K562 (cell line): ENCODE data around the gene AAGAB. TPM values are rescaled to one million over a fixed set of nuclear protein-coding genes. Genes with fewer than 3 reads are reported as not detected.

Experiments used
- CCAR2 ChIP-seq: fragments of 200-400 bp; formaldehyde crosslinking; IDR thresholded peaks from 2 replicates; pipeline ENCODE4 v1.6.1; 2017; ENCODE audit warnings: mild to moderate bottlenecking, low read depth, low read length
- JUN ChIP-seq, 2 experiments: sonication (generic) in 1 of 2; formaldehyde crosslinking in 1 of 2; IDR thresholded peaks; 2 replicates each; pipeline versions ENCODE4 v1.6.1 to v1.8.0; 2012 to 2022; ENCODE audit warnings: borderline replicate concordance in 2 of 2, mild to moderate bottlenecking in 2 of 2, improper control_type of control experiment in 1 of 2, low read depth in 1 of 2, low read length in 1 of 2, missing genetic modification reagents in 1 of 2
- MXI1 ChIP-seq: IDR thresholded peaks from 2 replicates; pipeline ENCODE4 v1.6.1; 2011; ENCODE audit warnings: low read depth, mild to moderate bottlenecking, improper control_type of control experiment, low read length
- NFIC ChIP-seq: fragments of 450-650 bp; IDR thresholded peaks from 2 replicates; pipeline ENCODE4 v1.6.1; 2017; ENCODE audit warnings: mild to moderate bottlenecking, inconsistent platforms
- RB1 ChIP-seq: fragments of 450-650 bp; IDR thresholded peaks from 2 replicates; pipeline ENCODE4 v1.6.1; 2017; ENCODE audit warnings: low read depth, mild to moderate bottlenecking
- SOX6 ChIP-seq: fragments of 450-650 bp; IDR thresholded peaks from 2 replicates; pipeline ENCODE4 v1.6.1; 2014; ENCODE audit warnings: mild to moderate bottlenecking
- ZNF76 ChIP-seq: fragments of 250-450 bp; sonication (Bioruptor Pico); IDR thresholded peaks from 2 replicates; pipeline ENCODE4 v1.4.0; 2020; ENCODE audit warnings: mild to moderate bottlenecking, moderate library complexity, borderline replicate concordance
- polyA plus RNA-seq, 8 experiments: library from polyadenylated mRNA; depleted of rRNA in 4 of 8; stranded (reverse) in 5 of 8; unstranded in 3 of 8; fragments of >200 nt; fragmentation: Nextera tagmentation in 2 of 8; fragmentation: Illumina TruSeq in 1 of 8; extraction: Ambion mirVana in 2 of 8; extraction: Trizol in 1 of 8; gene quantifications; 2 replicates each; pipeline versions ENCODE4 v1.2.1 to v1.2.3, GENCODE V29; 2011 to 2014; ENCODE audit warnings: inconsistent platforms in 1 of 8, missing spikeins in 1 of 8
- total RNA-seq, 7 experiments: library from RNA; depleted of rRNA in 6 of 7; stranded (reverse); fragments of >200 nt in 6 of 7; fragmentation: Illumina TruSeq in 2 of 7; extraction: Trizol in 2 of 7; gene quantifications; 2 replicates each; pipeline versions ENCODE4 v1.2.1 to v1.2.3, GENCODE V29; 2011 to 2021; ENCODE audit warnings: low replicate concordance in 1 of 7
- TF ChIP-seq, protein P1 (sequence below): sonication (generic); formaldehyde crosslinking; IDR thresholded peaks from 2 replicates; pipeline ENCODE4 v1.8.0; 2022; ENCODE audit warnings: missing genetic modification reagents, mild to moderate bottlenecking, borderline replicate concordance
- TF ChIP-seq, protein P2 (sequence below): fragments of 250-450 bp; sonication (Bioruptor Pico); IDR thresholded peaks from 2 replicates; pipeline ENCODE4 v1.8.0; 2022; ENCODE audit warnings: inconsistent platforms, mild to moderate bottlenecking, moderate library complexity, borderline replicate concordance
- TF ChIP-seq, protein P3 (sequence below): fragments of 450-650 bp; IDR thresholded peaks from one replicate; pipeline ENCODE4 v1.6.1; 2018; ENCODE audit warnings: mild to moderate bottlenecking, moderate library complexity; ENCODE audit not compliant: partially characterized antibody
- TF ChIP-seq, protein P4 (sequence below), 2 experiments: fragments of 450-650 bp; IDR thresholded peaks; 2 replicates each; pipeline ENCODE4 v1.6.1; 2016; ENCODE audit warnings: mild to moderate bottlenecking in 2 of 2, borderline replicate concordance in 1 of 2, low read depth in 1 of 2, moderate library complexity in 1 of 2

Gene AAGAB
- total and polyA plus RNA-seq, 9 of the 15 experiments (the other 6 are each of a cell fraction or from before 2014, with no cell fraction given), result 17.8 to 109 (median 58.3) TPM

DNA sequence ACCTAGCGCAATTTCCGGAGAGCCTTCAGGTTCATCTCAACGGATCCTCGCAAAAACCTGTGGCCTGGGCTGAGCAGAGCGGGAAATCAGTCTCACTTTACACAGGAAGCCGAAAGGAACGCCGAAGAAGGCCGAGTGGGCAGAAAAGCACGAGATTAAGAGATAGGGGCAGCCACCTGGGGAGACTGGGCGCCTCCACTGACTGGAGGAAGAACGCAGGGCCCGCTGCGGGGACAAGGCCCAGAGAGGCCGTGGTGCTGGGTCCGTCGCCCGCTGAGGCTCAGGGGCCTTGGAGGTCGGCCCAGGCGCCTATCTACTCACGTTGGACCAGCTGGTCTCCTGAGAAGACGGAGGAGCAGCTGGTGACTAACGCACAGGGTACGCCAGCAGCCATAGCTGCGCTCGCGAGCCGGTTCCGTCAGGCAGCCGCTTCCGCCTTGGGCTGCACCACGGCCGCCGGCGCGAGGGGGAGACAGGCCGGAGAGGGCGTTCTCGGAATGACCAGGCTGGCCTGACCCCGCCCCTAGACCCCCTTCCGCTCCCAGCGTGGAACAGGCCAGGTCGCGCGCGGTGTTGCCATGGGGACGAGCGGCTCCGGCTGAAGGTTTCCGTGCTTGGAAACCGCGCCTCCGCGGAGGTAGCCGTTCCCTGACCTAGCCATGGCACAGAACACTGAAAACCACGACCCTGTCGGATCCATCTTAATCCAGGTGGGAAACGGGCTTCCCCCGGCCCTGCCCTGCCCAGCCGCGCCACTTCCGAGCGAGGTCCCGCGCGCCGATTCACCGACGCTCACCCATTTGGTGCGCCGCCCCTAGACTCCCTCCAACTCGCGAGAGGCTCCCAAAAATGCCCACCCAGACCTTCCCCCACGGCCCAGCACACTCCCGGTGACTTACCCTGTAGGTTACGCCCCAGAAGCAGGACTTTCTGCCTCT is at the start of gene AAGAB, which contains the start of gene IQCH (continued):
- TF ChIP-seq JUN (IDR thresholded peaks at IDR 0.05; ENCODE audit: borderline replicate concordance, low read depth, low read length) (no peak; the same call in 1 of the 2 replicates), JUN (CRISPR knock-in tag; IDR thresholded peaks at IDR 0.05; ENCODE audit: borderline replicate concordance) (peak; percentile 78; the same call in 1 of the 2 replicates), NFIC (no peak), SOX6 (peak; percentile 40; the same call in 1 of the 2 replicates), ZNF76 (CRISPR knock-in tag) (peak; percentile 11; the same call in 1 of the 2 replicates), RB1 (peak; percentile 98), MXI1 (peak; percentile 94), CCAR2 (no peak)
- TF ChIP-seq, protein P1, sequence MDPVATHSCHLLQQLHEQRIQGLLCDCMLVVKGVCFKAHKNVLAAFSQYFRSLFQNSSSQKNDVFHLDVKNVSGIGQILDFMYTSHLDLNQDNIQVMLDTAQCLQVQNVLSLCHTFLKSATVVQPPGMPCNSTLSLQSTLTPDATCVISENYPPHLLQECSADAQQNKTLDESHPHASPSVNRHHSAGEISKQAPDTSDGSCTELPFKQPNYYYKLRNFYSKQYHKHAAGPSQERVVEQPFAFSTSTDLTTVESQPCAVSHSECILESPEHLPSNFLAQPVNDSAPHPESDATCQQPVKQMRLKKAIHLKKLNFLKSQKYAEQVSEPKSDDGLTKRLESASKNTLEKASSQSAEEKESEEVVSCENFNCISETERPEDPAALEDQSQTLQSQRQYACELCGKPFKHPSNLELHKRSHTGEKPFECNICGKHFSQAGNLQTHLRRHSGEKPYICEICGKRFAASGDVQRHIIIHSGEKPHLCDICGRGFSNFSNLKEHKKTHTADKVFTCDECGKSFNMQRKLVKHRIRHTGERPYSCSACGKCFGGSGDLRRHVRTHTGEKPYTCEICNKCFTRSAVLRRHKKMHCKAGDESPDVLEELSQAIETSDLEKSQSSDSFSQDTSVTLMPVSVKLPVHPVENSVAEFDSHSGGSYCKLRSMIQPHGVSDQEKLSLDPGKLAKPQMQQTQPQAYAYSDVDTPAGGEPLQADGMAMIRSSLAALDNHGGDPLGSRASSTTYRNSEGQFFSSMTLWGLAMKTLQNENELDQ (CRISPR knock-in tag), result no peak
- TF ChIP-seq, protein P2, sequence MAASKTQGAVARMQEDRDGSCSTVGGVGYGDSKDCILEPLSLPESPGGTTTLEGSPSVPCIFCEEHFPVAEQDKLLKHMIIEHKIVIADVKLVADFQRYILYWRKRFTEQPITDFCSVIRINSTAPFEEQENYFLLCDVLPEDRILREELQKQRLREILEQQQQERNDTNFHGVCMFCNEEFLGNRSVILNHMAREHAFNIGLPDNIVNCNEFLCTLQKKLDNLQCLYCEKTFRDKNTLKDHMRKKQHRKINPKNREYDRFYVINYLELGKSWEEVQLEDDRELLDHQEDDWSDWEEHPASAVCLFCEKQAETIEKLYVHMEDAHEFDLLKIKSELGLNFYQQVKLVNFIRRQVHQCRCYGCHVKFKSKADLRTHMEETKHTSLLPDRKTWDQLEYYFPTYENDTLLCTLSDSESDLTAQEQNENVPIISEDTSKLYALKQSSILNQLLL (CRISPR knock-in tag), result no peak
- TF ChIP-seq, protein P3, sequence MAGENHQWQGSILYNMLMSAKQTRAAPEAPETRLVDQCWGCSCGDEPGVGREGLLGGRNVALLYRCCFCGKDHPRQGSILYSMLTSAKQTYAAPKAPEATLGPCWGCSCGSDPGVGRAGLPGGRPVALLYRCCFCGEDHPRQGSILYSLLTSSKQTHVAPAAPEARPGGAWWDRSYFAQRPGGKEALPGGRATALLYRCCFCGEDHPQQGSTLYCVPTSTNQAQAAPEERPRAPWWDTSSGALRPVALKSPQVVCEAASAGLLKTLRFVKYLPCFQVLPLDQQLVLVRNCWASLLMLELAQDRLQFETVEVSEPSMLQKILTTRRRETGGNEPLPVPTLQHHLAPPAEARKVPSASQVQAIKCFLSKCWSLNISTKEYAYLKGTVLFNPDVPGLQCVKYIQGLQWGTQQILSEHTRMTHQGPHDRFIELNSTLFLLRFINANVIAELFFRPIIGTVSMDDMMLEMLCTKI, result no peak
- TF ChIP-seq, protein P4, sequence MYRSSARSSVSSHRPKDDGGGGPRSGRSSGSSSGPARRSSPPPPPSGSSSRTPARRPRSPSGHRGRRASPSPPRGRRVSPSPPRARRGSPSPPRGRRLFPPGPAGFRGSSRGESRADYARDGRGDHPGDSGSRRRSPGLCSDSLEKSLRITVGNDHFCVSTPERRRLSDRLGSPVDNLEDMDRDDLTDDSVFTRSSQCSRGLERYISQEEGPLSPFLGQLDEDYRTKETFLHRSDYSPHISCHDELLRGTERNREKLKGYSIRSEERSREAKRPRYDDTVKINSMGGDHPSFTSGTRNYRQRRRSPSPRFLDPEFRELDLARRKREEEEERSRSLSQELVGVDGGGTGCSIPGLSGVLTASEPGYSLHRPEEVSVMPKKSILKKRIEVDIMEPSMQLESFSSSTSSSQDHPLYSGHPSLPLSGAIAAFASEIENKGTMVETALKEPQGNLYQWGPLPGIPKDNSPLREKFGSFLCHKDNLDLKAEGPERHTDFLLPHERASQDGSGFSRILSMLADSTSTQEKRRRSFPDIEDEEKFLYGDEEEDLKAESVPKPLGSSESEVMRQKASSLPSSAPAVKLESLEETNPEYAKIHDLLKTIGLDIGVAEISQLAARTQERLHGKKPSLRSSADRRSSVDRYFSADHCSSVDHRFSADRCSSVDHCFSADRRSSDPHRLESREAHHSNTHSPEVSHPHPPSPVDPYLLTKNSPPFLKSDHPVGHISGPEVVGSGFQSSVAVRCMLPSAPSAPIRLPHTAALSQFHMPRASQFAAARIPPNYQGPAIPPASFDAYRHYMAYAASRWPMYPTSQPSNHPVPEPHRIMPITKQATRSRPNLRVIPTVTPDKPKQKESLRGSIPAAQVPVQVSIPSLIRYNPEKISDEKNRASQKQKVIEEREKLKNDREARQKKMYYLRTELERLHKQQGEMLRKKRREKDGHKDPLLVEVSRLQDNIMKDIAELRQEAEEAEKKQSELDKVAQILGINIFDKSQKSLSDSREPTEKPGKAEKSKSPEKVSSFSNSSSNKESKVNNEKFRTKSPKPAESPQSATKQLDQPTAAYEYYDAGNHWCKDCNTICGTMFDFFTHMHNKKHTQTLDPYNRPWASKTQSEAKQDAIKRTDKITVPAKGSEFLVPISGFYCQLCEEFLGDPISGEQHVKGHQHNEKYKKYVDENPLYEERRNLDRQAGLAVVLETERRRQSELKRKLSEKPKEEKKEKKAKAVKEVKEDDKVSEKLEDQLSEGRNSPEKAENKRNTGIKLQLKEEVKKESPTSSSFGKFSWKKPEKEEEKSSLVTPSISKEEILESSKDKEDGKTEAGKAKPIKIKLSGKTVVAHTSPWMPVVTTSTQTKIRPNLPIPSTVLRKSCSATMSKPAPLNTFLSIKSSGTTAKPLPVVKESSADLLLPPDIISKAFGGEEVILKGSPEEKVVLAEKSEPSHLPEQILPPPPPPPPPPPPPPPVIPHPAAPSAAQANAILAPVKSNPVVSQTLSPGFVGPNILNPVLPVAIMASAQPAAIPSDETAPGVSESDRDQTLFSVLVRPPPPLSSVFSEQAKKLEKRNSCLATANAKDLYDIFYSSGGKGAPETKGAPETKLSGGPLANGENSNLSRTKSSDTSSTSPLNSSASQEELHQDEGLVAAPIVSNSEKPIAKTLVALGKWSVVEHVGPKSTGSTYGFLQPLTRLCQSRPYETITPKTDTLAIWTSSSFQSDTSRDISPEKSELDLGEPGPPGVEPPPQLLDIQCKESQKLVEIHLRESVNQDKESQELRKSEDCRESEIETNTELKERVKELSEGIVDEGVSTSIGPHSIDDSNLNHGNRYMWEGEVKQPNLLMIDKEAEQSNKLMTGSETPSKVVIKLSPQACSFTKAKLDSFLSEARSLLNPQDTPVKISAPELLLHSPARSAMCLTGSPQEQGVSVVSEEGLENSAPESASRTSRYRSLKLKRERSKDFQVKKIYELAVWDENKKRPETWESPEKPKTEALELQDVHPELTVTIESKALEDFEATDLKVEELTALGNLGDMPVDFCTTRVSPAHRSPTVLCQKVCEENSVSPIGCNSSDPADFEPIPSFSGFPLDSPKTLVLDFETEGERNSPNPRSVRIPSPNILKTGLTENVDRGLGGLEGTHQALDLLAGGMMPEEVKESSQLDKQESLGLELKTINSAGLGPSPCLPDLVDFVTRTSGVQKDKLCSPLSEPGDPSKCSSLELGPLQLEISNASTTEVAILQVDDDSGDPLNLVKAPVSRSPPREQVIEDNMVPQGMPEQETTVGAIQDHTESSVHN (IDR thresholded peaks at IDR 0.05; ENCODE audit: borderline replicate concordance in 1 of 2, low read depth in 1 of 2), result 0 out of 4 replicates have a peak, but pooled peaks of 1 of the 2 experiments have one; percentile 10
